Measurements from ENCODE around the gene MYH15. TPM values are rescaled to one million over a fixed set of nuclear protein-coding genes. Genes with fewer than 3 reads are reported as not detected.

Gene MYH15
- total RNA-seq, 2 donors from 2014 or later, result 0.42 to 0.65 TPM

- ATAC-seq, result peak in 1 of 2 donors; percentile 42
- DNase-seq, result no peak
- intact Hi-C loops (cut with DNase I), result no loop called here
Measured at GRCh38 chr3:108513961-108514360, 3.6 kb upstream of the MYH15 start.

DNA sequence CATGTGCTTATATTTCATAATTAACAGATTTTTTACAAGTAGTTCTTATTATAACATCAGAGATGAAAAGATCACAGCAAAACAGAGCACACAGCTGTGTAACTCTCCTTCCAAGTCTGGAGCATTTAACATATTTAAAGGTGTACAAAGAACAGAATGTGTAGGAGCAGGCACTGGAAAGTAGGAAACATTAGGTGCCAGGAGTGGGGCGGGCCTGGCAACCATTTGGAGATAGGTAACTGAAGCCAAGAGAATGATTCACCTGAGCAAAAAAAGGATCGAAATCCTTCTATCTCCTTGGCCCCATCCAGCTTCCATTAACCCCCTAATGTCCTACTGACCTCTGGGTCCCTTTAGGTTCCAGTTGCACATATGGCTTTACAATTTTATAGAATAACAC is 2.3 kb upstream of the MYH15 start:
- no peak for DNase-seq
- intact Hi-C loops (cut with DNase I), result no loop called here
- peak in 1 of 2 donors; percentile 81 for ATAC-seq

DNA sequence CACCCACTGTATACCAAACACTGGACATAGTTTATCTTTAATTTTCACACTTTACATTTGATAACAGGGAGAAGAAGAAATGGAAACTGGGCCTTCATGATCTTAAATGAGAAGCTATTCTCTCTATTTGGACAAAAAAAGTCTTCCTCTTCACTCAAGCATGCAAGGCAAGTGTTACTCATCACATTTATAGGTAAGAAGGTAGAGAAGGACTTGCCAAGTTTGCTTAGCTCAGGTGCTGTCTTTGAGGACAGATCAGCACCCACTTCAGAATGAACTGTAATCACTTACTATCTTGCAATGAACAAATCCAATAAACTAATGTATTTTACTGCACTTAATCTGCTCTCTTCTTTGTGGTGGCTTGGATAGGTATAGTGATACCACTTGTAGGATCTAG is 1.1 kb upstream of the MYH15 start:
- no peak for DNase-seq
- intact Hi-C loops (cut with DNase I), result no loop called here
- ATAC-seq, result no peak

GRCh38 chr3:108511055-108511454 is 659 bp upstream of the MYH15 start:
- ATAC-seq, result no peak
- intact Hi-C loops (cut with DNase I), result no loop called here
- DNase-seq, result no peak

- ATAC-seq, result no peak
- DNase-seq, result no peak
- intact Hi-C loops (cut with DNase I), result no loop called here
Measured at GRCh38 chr3:108509871-108510270, 525 bp downstream of the MYH15 start.

- intact Hi-C loops (cut with DNase I), result no loop called here
Measured at GRCh38 chr3:108509263-108509662, 1.1 kb downstream of the MYH15 start.

GRCh38 chr3:108507902-108508301 is 2.5 kb downstream of the MYH15 start:
- intact Hi-C loops (cut with DNase I), result no loop called here
- DNase-seq, result no peak
- no peak for ATAC-seq

More at GRCh38 chr3:108509263-108509662, 1.1 kb downstream of the MYH15 start:
- DNase-seq (no peak), ATAC-seq (no peak)

- no peak for DNase-seq
- ATAC-seq, result no peak
- intact Hi-C loops (cut with DNase I), result no loop called here
Measured at GRCh38 chr3:108505811-108506210, 4.6 kb downstream of the MYH15 start.

- ATAC-seq (no peak), DNase-seq (no peak)
- intact Hi-C loops (cut with DNase I), result no loop called here
Measured at GRCh38 chr3:108503722-108504121, 6.7 kb downstream of the MYH15 start.

DNA sequence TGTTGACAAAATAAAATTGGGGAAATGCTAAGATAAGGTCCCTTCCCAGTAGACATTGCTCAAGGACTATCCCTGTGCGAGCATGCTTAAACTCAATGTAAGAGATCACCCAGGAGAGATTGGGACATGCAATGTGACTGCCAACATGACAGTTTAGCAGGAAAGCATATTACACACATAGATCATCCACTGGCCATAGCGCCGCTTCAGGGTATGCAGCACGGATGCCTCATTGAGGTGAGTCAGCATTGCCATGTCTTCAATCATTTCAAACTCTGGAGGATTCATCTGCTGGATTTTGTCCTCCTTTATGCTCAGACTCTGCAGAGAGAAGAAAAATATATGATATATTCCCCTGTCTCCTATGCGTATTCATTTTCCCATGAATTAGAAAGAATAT is 8.9 kb downstream of the MYH15 start:
- DNase-seq (no peak), ATAC-seq (no peak)
- intact Hi-C loops (cut with DNase I), result no loop called here

DNA sequence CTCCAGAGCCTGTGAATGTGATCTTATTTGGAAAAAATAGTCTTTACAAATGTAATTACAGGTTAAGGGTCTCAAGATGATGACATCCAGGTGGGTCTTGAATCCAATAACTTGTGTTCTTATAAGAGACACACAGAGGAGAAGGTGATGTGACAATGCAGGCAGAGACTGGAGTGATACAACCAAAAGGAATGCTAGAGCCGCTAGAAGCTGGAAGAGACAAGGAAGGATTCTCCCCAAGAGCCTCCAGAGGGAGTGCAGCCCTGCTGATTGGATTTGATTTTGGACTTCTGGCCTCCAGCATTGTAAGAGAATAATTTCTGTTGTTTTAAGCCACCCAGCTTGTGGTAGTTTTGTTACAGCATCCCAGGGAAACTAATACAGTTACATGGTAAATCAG is 9.7 kb downstream of the MYH15 start:
- intact Hi-C loops (cut with DNase I), result loop anchor here in 1 of 2 donors (1.0 kb wide), 1 partner anchor 16 kb away; no protein-coding TSS in a partner anchor
- DNase-seq, result no peak
- no peak for ATAC-seq

DNA sequence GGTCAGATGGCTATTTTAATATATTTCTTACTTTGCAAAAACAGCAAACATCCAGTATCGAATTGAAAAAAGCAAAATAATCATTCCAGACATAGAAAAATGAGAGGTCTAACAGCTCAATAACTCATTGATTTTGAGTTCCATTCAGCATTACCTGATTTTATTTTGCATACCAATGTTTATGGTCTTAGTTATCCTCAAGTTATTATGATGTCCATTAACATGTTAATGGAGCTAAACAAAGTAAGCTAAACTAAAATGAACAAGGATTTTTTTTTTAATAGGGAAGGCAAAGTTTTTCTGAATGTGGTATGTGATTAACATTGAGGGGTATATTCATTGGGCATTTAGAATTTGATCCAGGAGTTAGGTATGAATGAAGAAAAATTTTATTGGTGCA is 13.1 kb downstream of the MYH15 start:
- ATAC-seq, result no peak
- intact Hi-C loops (cut with DNase I), result no loop called here

DNA sequence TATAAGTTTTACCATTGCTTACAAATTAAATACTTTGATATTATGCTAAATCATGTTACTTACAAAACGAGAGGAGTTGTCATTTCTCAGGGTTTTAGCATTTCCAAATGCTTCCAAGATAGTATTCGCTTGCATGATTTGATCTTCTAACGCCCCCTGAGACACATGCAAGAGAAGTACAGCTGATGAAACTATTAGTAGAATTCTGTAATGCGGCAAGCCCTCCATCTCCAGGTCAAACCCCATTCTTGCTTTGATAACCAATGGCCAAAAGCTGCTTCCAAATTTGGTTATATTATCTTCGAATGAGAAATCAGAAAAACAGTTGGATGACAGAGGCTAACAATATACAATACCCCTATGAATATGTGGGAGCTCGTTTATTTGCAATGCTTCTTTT is 14.7 kb downstream of the MYH15 start:
- intact Hi-C loops (cut with DNase I), result no loop called here
- DNase-seq, result no peak
- no peak for ATAC-seq

More for the DNA sequence above, 13.1 kb downstream of the MYH15 start:
- DNase-seq, result no peak

GRCh38 chr3:108494906-108495531 is 15.4 kb downstream of the MYH15 start:
- ATAC-seq (peak; percentile 34 to 65), DNase-seq (no peak)
- intact Hi-C loops (cut with DNase I), result loop anchor here in 1 of 2 donors (5.0 kb wide), 1 partner anchor 57 kb away; no protein-coding TSS in a partner anchor

- DNase-seq (peak; percentile 20), ATAC-seq (peak in 1 of 2 donors; percentile 66)
- intact Hi-C loops (cut with DNase I), result loop anchor here in 1 of 2 donors (5.0 kb wide), 1 partner anchor 58 kb away; no protein-coding TSS in a partner anchor
Measured at GRCh38 chr3:108493862-108494261, 16.5 kb downstream of the MYH15 start.

DNA sequence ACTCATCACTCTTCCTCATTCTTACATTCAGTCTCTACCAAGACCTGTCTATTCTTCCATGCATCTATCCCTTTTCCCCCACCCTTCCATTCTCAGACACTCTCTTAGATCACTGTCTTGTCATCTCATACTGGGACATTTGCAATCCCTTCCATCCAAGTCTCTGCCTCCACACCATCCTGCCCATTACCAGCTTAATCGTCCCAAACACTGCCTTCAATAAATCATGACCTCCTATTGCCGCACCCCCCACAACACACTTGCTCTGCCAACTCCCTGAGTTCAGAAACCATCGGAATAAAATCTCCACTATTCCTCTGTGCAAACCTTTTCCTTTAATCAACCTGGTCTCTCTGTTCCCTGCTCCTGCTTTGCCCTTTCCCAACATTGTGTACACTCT is 18.9 kb downstream of the MYH15 start:
- intact Hi-C loops (cut with DNase I), result loop anchor here in 1 of 2 donors (5.0 kb wide), 1 partner anchor 61 kb away; no protein-coding TSS in a partner anchor
- no peak for DNase-seq
- no peak for ATAC-seq

DNA sequence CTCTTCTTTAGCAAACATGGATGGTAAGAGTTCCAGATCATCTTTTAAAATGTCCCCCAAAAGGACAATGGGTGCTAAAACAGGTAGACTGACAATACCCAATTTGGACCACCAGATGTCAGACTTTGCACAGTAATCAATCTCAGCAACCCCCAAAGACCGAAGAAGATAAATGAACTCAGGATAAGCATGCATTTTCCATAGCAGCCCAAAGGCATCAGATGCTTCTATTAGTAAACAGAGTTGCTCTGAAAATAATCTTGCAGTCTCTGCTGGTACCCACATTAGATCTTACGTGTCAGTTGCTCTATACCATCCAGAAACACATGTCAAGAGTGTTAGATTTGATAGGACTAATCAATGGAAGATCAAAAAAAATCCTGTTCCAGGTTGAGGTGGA is 20.6 kb downstream of the MYH15 start:
- intact Hi-C loops (cut with DNase I), result loop anchor here (1.0 to 10.0 kb wide), 4 partner anchors 63 to 1255 kb away; no protein-coding TSS in a partner anchor
- DNase-seq (no peak), ATAC-seq (peak; percentile 44 to 50)

- ATAC-seq (no peak), DNase-seq (no peak)
- intact Hi-C loops (cut with DNase I), result loop anchor here in 1 of 2 donors (1.0 to 10.0 kb wide), 3 partner anchors 64 to 1254 kb away; no protein-coding TSS in a partner anchor
Measured at GRCh38 chr3:108488631-108489030, 21.8 kb downstream of the MYH15 start.

GRCh38 chr3:108487439-108487838 is 23.0 kb downstream of the MYH15 start:
- DNase-seq (no peak), ATAC-seq (no peak)
- intact Hi-C loops (cut with DNase I), result loop anchor here in 1 of 2 donors (10.0 kb wide), 2 partner anchors 427 to 1253 kb away; no protein-coding TSS in a partner anchor

DNA sequence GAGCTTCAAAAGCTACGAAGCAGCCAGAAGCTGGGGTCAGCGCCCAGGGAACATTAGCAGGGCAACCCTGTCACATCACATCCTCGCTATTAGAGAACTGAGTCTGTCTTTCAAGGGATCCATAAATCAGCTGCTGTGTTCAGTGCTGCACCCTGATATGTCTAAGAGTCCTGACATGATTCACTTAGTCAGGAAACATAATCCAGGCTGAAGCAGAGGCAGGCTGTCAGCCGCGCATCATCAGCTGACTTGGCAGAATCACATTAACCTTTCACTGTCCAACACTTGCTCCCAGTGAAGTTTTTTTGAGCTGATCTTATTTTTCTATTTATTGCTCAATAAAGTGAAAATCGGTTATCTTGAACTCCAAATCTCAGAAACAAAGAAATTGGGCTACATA is 23.5 kb downstream of the MYH15 start:
- DNase-seq, result peak; percentile 22
- ATAC-seq, result peak; percentile 82 to 92
- intact Hi-C loops (cut with DNase I), result loop anchor here in 1 of 2 donors (10.0 kb wide), 2 partner anchors 428 to 1252 kb away; no protein-coding TSS in a partner anchor

DNA sequence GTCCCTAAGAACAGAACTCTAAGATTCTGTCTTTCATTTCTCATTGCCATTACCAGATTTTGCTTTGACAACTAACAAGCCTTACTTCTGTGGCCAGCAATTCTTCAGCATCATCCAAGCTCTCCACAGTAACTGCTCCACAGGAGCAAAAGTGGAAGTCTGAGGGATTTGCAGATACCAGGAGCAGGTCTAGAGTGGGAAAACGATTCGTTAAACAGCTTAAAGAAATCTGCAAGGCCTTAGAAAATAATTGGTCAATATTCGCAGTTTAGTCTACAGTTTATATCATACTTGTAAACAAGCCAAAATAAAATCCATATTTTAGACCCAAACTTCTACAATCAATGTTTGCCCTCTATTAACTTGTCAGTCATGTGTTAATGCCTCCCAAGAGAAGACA is 24.1 kb downstream of the MYH15 start:
- no peak for ATAC-seq
- DNase-seq, result no peak
- intact Hi-C loops (cut with DNase I), result loop anchor here in 1 of 2 donors (10.0 kb wide), 2 partner anchors 428 to 1252 kb away; no protein-coding TSS in a partner anchor
